Measurements from ENCODE around the gene ATG2B. TPM values are rescaled to one million over a fixed set of nuclear protein-coding genes. Genes with fewer than 3 reads are reported as not detected.

Gene ATG2B, protein sequence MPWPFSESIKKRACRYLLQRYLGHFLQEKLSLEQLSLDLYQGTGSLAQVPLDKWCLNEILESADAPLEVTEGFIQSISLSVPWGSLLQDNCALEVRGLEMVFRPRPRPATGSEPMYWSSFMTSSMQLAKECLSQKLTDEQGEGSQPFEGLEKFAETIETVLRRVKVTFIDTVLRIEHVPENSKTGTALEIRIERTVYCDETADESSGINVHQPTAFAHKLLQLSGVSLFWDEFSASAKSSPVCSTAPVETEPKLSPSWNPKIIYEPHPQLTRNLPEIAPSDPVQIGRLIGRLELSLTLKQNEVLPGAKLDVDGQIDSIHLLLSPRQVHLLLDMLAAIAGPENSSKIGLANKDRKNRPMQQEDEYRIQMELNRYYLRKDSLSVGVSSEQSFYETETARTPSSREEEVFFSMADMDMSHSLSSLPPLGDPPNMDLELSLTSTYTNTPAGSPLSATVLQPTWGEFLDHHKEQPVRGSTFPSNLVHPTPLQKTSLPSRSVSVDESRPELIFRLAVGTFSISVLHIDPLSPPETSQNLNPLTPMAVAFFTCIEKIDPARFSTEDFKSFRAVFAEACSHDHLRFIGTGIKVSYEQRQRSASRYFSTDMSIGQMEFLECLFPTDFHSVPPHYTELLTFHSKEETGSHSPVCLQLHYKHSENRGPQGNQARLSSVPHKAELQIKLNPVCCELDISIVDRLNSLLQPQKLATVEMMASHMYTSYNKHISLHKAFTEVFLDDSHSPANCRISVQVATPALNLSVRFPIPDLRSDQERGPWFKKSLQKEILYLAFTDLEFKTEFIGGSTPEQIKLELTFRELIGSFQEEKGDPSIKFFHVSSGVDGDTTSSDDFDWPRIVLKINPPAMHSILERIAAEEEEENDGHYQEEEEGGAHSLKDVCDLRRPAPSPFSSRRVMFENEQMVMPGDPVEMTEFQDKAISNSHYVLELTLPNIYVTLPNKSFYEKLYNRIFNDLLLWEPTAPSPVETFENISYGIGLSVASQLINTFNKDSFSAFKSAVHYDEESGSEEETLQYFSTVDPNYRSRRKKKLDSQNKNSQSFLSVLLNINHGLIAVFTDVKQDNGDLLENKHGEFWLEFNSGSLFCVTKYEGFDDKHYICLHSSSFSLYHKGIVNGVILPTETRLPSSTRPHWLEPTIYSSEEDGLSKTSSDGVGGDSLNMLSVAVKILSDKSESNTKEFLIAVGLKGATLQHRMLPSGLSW (N-terminal part only)
- total RNA-seq (2013): 13.3 TPM
- polyA plus RNA-seq: 1 to 10 TPM in 2 of 3 donors, under 1 TPM in 1; 0.94 to 6.7 (median 1.3) TPM
- 9.3 and 11.7 TPM in 2 replicates for polyA minus RNA-seq
- 23.1 to 75.0 (median 58.4) reads per million in 11 experiments for total RNA-seq

DNA sequence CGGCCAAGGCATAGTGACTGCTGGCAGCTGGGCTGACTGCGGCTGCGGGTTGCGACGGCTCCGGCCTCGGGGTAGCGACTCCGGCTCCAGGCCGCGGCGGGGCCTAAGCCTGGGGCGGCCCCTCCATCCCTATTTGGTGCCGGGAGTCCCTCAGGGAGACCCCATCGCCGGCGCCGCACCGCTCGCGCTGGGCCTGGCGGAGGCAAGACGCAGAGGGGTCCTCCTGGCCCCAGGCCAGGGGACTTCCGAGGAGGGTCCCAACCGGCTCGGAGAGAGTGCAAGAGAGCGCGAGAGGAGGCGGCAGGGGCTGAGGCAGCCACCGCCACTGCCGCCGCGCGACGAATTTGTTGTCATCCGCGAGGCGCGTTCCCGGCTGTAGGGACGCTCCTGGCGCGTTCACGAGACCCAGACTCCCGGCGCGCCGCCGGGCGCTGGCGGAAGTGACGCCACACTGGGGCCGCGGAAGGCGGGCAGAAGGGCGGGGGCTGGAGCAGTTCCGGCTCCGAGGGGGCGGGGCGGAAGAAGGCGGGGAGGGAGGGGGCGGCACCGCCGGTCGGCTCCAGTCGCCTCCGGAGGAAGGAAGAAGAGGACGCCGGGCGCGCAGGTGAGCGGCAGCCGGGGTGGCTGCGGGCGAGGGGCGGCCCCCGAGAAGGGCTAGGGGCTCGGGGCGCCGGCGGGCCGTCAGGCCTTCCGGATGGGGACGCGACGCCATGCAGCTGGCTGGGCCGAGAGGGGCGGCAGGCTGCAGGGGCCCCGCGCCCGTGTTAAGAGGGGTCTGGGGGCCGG is at the start of gene ATG2B, which contains the start of gene GSKIP:
Gene ATG2B, minus strand, starts transcription at position 377 of the 786 bp plus-strand sequence. Its CDS starts 365 bp downstream, at position 12.
Gene GSKIP, plus strand, starts transcription at position 562 of the 786 bp plus-strand sequence. CDS start 18,722 bp downstream, outside the sequence.
- Histone ChIP-seq H3K36me3 (replicated peaks in 1 of 2; ENCODE audit: control insufficient read depth in 1 of 2, insufficient read depth in 2 of 2, low read length in 2 of 2) (no peaks in the 10 kb centered on the region), H3K4me1 (ENCODE audit: control insufficient read depth in 1 of 2, insufficient read depth in 2 of 2, low read length in 2 of 2) (peaks cover 31 to 33% of the 10 kb centered on the region in 2 donors), H3K27ac (ENCODE audit: low read depth in 1 of 2, low read length in 2 of 2) (peak within 1 kb of the TSS; percentile 64 to 90), H2AFZ (ENCODE audit: insufficient read depth, low read depth, low read length, poor library complexity, severe bottlenecking) (peak within 1 kb of the TSS; percentile 93), H3K27me3 (ENCODE audit: control insufficient read depth in 2 of 2, insufficient read depth in 2 of 2, low read length in 2 of 2) (no peaks in the 10 kb centered on the region), H3K9ac (ENCODE audit: insufficient read depth, low read length, poor library complexity, severe bottlenecking) (peak within 1 kb of the TSS; percentile 92), H3K9me3 (replicated peaks in 1 of 2; ENCODE audit: control insufficient read depth in 1 of 2, insufficient read depth in 1 of 2, low read length in 2 of 2) (no peaks in the 10 kb centered on the region), H3K4me3 (replicated peaks in 1 of 3; ENCODE audit: low read depth in 2 of 3, low read length in 3 of 3) (peak within 1 kb of the TSS; percentile 81 to 95 (median 91)), H3K79me2 (ENCODE audit: insufficient read depth, low read length) (peaks cover 59% of the 10 kb centered on the region), H4K20me1 (ENCODE audit: insufficient read depth, low read length) (peaks cover 10% of the 10 kb centered on the region), H3K4me2 (replicated peaks; ENCODE audit: extremely low read depth, low read length, poor library complexity, severe bottlenecking) (peak within 1 kb of the TSS; percentile 89)
- H3K4me1 Mint-ChIP-seq: peaks cover 45% of the 10 kb centered on the region
- DNase-seq: peak; percentile 89 to 96 (median 95)
- intact Hi-C loops (cut with micrococcal nuclease): loop anchor here in 1 of 2 donors (2.0 to 10.0 kb wide), 2 partner anchors 28 to 142 kb away; partner anchors contain the start of gene PAPOLA
- peaks cover under 1 to 2% of the 10 kb centered on the region in 2 donors for H3K36me3 Mint-ChIP-seq
- peak within 1 kb of the TSS; percentile 88 to 91 for H3K4me3 Mint-ChIP-seq
- peak within 1 kb of the TSS; percentile 70 to 87 (median 82) for H3K27ac Mint-ChIP-seq
- H3K27me3 Mint-ChIP-seq (ENCODE audit: low read depth in 3 of 3): no peaks in the 10 kb centered on the region
- no peaks in the 10 kb centered on the region for H3K9me3 Mint-ChIP-seq
- TF ChIP-seq, protein P1, sequence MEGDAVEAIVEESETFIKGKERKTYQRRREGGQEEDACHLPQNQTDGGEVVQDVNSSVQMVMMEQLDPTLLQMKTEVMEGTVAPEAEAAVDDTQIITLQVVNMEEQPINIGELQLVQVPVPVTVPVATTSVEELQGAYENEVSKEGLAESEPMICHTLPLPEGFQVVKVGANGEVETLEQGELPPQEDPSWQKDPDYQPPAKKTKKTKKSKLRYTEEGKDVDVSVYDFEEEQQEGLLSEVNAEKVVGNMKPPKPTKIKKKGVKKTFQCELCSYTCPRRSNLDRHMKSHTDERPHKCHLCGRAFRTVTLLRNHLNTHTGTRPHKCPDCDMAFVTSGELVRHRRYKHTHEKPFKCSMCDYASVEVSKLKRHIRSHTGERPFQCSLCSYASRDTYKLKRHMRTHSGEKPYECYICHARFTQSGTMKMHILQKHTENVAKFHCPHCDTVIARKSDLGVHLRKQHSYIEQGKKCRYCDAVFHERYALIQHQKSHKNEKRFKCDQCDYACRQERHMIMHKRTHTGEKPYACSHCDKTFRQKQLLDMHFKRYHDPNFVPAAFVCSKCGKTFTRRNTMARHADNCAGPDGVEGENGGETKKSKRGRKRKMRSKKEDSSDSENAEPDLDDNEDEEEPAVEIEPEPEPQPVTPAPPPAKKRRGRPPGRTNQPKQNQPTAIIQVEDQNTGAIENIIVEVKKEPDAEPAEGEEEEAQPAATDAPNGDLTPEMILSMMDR (IDR thresholded peaks at IDR 0.05): no peak
- under 1% methylated on average over 90 of the region's 92 CpGs for WGBS (ENCODE audit: insufficient coverage)
